ENCODE results near the gene SNX33. TPM values are rescaled to one million over a fixed set of nuclear protein-coding genes. Genes with fewer than 3 reads are reported as not detected.
"Not testable (repeated sequence)": the region's sequence is repeated elsewhere in the genome, so short reads cannot be mapped to it uniquely, and the experiment has no call there.

SNX33 gene
- total and polyA plus RNA-seq, 5 experiments from 2014 or later, result 0.05 to 1.7 (median 0.44) TPM

DNA sequence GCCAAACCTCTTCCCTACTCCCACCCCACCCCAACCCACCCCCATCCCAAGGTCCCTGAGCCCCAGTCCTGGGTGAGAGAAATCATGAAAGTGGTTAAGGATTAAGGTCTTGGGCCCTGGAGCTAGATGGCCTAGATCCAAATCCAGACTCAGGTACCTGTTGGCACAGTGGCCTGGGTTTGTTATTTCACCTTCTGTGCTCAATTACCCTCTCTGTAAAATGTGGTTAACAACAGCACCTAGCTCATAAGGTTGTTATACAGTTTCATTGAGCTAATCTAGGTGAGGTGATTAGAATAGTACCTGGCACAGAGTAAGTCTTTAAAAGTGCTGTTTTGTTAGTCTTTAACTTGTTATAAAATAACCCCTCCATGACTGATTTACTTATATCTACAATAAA is 15.8 kb upstream of the SNX33 start:
- Mint-ChIP-seq H3K9me3 (no peaks in the 10 kb centered on the region), H3K27ac (peak overlapping the region in 1 of 10 donors; percentile 29), H3K4me3 (no peak overlapping the region), H3K4me1 (peaks cover 2 to 15% (median 8%) of the 10 kb centered on the region in 4 donors), H3K27me3 (no peaks in the 10 kb centered on the region), H3K36me3 (peaks cover 0 to 8% (median 0%) of the 10 kb centered on the region in 3 donors)
- POLR2A ChIA-PET, result interaction anchor here (0.6 to 0.7 kb wide), 2 partner anchors 123 to 974 kb away, joined by 4 to 5 read pairs; no protein-coding TSS in a partner anchor
- no peak for ATAC-seq
- DNase-seq, result no peak

- ATAC-seq, DNase-seq, H3K27me3 Mint-ChIP-seq, H3K4me3 Mint-ChIP-seq, H3K27ac Mint-ChIP-seq, H3K9me3 Mint-ChIP-seq: not testable (repeated sequence)
- Mint-ChIP-seq H3K4me1 (peaks cover 11 to 31% (median 27%) of the 10 kb centered on the region in 4 donors), H3K36me3 (peaks cover 0 to 25% (median 4%) of the 10 kb centered on the region in 3 donors)
- POLR2A ChIA-PET, result interaction anchor here (1.1 kb wide), 1 partner anchor 182 kb away, joined by 3 read pairs; the partner anchor contains the start of gene SIN3A
These were observed 13.8 kb upstream of the SNX33 start for GRCh38 chr15:75633922-75634321.

DNA sequence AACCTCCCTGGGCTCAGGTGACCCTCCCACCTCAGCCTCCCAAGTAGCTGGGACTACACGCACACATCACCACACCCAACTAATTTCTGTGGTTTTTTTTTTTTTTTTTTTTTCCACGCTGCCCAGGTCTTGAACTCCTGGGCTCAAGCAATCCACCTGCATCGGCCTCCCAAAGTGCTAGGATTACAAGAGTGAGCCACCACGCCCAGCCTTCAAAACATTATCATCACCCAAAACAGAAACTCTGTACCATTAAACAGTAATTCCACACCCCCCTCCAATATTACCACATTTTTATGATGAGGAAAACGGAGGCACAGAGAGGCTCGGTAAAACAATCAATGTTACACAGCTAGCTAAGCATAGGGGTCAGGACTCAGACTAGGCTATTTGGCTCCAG is 11.7 kb upstream of the SNX33 start:
- ATAC-seq, result no peak
- POLR2A ChIA-PET, result interaction anchor here (0.6 to 7.2 kb wide), 4 partner anchors 10 to 223 kb away, joined by 3 to 207 read pairs (median 6); partner anchors contain the start of genes SIN3A and SNUPN
- no peaks in the 10 kb centered on the region for H3K27me3 Mint-ChIP-seq
- H3K27ac Mint-ChIP-seq, result peak overlapping the region in 3 of 10 donors; percentile 17 to 39 (median 34)
- H3K9me3 Mint-ChIP-seq, result no peaks in the 10 kb centered on the region
- H3K36me3 Mint-ChIP-seq, result peaks cover 0 to 25% (median 4%) of the 10 kb centered on the region in 3 donors
- no peak for DNase-seq
- H3K4me1 Mint-ChIP-seq, result peaks cover 16 to 41% (median 39%) of the 10 kb centered on the region in 4 donors
- H3K4me3 Mint-ChIP-seq, result peak overlapping the region in 1 of 10 donors; percentile 43

DNA sequence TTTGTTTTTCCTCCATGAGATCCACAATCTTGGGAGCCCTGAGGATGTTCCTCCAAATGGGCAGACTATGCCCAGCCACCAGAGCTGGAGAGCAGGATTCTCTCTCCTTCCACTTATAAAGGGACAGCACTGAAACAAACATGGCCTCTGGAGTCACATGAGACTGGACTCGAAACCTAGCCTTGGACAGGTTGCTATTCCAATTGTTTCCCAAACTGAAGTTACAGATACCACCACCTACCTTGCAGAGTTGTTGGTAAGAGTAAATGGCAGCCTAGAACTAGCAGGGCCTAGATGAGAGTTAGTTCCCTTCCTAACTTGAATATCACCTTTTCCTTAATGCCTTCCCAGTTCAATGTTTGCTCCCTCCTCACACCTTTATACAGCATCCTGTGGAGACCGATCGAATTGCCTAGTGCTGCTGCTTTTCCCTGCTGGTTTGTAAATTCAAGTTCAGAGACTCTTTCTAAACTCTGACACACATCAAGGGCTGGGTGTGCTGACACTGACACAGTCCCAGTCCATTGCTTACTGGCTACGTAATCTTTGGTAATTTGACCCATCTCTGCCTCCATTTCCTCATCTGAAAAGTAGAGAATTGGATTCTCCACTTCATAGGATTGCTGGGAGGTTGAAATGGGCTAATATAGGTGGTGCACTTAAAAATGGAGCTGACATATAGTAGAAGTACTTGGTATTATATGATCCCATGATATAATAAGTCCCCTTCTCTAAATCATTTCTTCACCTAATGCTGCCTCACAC is 10.3 kb upstream of the SNX33 start:
- ATAC-seq (no peak), DNase-seq (no peak)
- POLR2A ChIA-PET, result interaction anchor here (0.5 to 7.2 kb wide), 6 partner anchors 9 to 269 kb away, joined by 3 to 207 read pairs (median 9); partner anchors contain the start of genes MAN2C1, SIN3A and SNUPN
- Mint-ChIP-seq H3K9me3 (no peaks in the 10 kb centered on the region), H3K36me3 (peaks cover 0 to 27% (median 4%) of the 10 kb centered on the region in 3 donors), H3K4me3 (peak overlapping the region in 9 of 10 donors; percentile 89 to 96 (median 94)), H3K4me1 (peaks cover 19 to 46% (median 45%) of the 10 kb centered on the region in 4 donors), H3K27ac (peak overlapping the region in 8 of 10 donors; percentile 24 to 97 (median 60)), H3K27me3 (no peaks in the 10 kb centered on the region)

GRCh38 chr15:75639191-75639708 is 8.5 kb upstream of the SNX33 start:
- Mint-ChIP-seq H3K4me3 (peak overlapping the region; percentile 89 to 96 (median 94)), H3K27ac (peak overlapping the region; percentile 49 to 99 (median 96)), H3K4me1 (peaks cover 19 to 47% (median 45%) of the 10 kb centered on the region in 4 donors), H3K36me3 (peaks cover 0 to 27% (median 4%) of the 10 kb centered on the region in 3 donors), H3K27me3 (no peaks in the 10 kb centered on the region), H3K9me3 (no peaks in the 10 kb centered on the region)
- POLR2A ChIA-PET, result interaction anchor here (0.7 to 7.2 kb wide), 29 partner anchors 8 to 1324 kb away, joined by 3 to 207 read pairs (median 5); partner anchors contain the start of genes ARID3B, FBXO22, MAN2C1 and NEIL1
- ATAC-seq (no peak), DNase-seq (peak in 2 of 10 donors; percentile 15 to 17)

GRCh38 chr15:75639709-75640482 is 7.8 kb upstream of the SNX33 start, which contains the start of gene IMP3:
TSS of gene IMP3 (minus strand) at chr15:75640224. CDS start at chr15:75640168, 56 bp downstream.
- ATAC-seq (peak; percentile 89 to 91), DNase-seq (peak; percentile 84 to 95 (median 92))
- peaks cover 19 to 47% (median 45%) of the 10 kb centered on the region in 4 donors for H3K4me1 Mint-ChIP-seq
- peaks cover 0 to 27% (median 4%) of the 10 kb centered on the region in 3 donors for H3K36me3 Mint-ChIP-seq
- POLR2A ChIA-PET, result interaction anchor here (0.7 to 7.2 kb wide), 33 partner anchors 10 to 1325 kb away, joined by 3 to 207 read pairs (median 5); partner anchors contain the start of genes ARID3B, EDC3, FBXO22 and MAN2C1
- H3K27me3 Mint-ChIP-seq, result no peaks in the 10 kb centered on the region
- H3K9me3 Mint-ChIP-seq, result no peaks in the 10 kb centered on the region
- peak within 1 kb of the TSS; percentile 89 to 96 (median 94) for H3K4me3 Mint-ChIP-seq
- peak within 1 kb of the TSS; percentile 49 to 99 (median 96) for H3K27ac Mint-ChIP-seq

DNA sequence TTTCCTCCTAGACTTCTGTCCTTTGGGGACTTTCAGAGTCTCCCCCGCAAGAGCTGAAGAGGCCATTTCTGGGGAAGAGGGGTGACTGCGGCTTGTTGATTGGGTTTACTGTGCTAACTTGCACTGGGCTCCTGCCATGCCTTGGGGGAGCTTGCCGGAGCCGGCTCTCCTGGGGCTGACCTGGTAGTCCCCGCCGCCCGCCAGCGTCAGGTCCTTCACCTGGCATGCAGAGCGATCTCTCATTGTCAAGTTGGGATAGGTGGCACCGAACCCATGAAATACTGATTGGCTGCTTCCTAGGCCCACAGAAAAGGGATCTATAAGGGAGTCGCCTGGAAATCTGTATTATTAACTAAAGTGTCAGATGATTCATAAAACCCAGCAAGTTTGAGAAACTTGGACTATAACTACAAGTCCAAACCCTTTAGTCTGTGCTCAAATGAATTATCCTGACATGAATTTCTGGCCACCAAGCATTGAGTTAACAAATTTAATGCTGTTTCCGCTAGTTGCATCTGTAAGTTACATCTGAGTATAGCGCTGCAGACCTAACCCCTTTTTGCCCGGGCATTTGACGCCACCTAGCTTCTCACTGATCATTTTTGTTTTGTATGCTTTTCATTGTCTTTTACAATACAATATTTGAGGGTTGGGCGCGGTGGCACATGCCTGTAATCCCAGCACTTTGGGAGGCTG is 7.1 kb upstream of the SNX33 start:
- ATAC-seq, result peak; percentile 47 to 48
- H3K4me1 Mint-ChIP-seq, result peaks cover 19 to 46% (median 44%) of the 10 kb centered on the region in 4 donors
- POLR2A ChIA-PET, result interaction anchor here (0.7 to 7.2 kb wide), 30 partner anchors 10 to 1326 kb away, joined by 3 to 207 read pairs (median 5); partner anchors contain the start of genes ARID3B, EDC3, FBXO22 and MAN2C1

DNA sequence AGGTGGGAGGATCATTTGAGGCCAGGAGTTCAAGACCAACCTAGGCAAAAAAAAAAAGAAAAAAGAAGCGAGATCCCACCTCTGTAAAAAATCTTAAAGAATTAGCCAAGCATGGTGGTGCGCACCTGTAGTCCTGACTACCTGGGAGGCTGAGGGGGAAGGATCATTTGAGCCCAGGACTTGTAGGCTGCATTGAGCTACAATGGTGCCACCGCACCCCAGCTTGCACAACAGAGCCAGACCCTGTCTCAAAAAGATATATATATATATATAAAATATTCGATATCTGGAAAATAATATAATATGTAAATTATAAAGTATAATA is 6.6 kb upstream of the SNX33 start:
- POLR2A ChIA-PET, result interaction anchor here (0.6 to 7.2 kb wide), 13 partner anchors 9 to 273 kb away, joined by 3 to 207 read pairs (median 11); partner anchors contain the start of genes MAN2C1, PTPN9, SIN3A and SNUPN
- peak overlapping the region; percentile 89 to 96 (median 94) for H3K4me3 Mint-ChIP-seq

More for the DNA sequence above, 7.1 kb upstream of the SNX33 start:
- Mint-ChIP-seq H3K9me3 (no peaks in the 10 kb centered on the region), H3K4me3 (peak overlapping the region; percentile 89 to 96 (median 94)), H3K27ac (peak overlapping the region; percentile 49 to 99 (median 96)), H3K27me3 (no peaks in the 10 kb centered on the region), H3K36me3 (peaks cover 0 to 27% (median 4%) of the 10 kb centered on the region in 3 donors)
- peak; percentile 23 to 77 (median 61) for DNase-seq

GRCh38 chr15:75641603-75642002 is 6.1 kb upstream of the SNX33 start:
- Mint-ChIP-seq H3K27me3 (no peaks in the 10 kb centered on the region), H3K27ac (peak overlapping the region in 7 of 10 donors; percentile 8 to 92 (median 31)), H3K36me3 (peaks cover 0 to 21% (median 4%) of the 10 kb centered on the region in 3 donors), H3K4me1 (peaks cover 18 to 45% (median 42%) of the 10 kb centered on the region in 4 donors), H3K9me3 (no peaks in the 10 kb centered on the region), H3K4me3 (no peak overlapping the region)
- POLR2A ChIA-PET, result interaction anchor here (0.6 to 7.2 kb wide), 12 partner anchors 9 to 865 kb away, joined by 3 to 207 read pairs (median 8); partner anchors contain the start of genes MAN2C1, SIN3A and SNUPN
- DNase-seq (no peak), ATAC-seq (no peak)

More for the DNA sequence above, 6.6 kb upstream of the SNX33 start:
- ATAC-seq (no peak), DNase-seq (no peak)
- Mint-ChIP-seq H3K36me3 (peaks cover 0 to 24% (median 4%) of the 10 kb centered on the region in 3 donors), H3K9me3 (no peaks in the 10 kb centered on the region), H3K27me3 (no peaks in the 10 kb centered on the region), H3K27ac (peak overlapping the region; percentile 49 to 99 (median 96)), H3K4me1 (peaks cover 17 to 44% (median 39%) of the 10 kb centered on the region in 4 donors)

- Mint-ChIP-seq H3K36me3 (peaks cover 0 to 2% (median 0%) of the 10 kb centered on the region in 3 donors), H3K27me3 (no peaks in the 10 kb centered on the region), H3K4me1 (peaks cover 10 to 28% (median 25%) of the 10 kb centered on the region in 4 donors), H3K4me3 (peak overlapping the region in 1 of 10 donors; percentile 51), H3K9me3 (no peaks in the 10 kb centered on the region), H3K27ac (peak overlapping the region in 7 of 10 donors; percentile 12 to 67 (median 33))
- no peak for DNase-seq
- no peak for ATAC-seq
- POLR2A ChIA-PET, result no interaction called here
These were observed 3.3 kb upstream of the SNX33 start for GRCh38 chr15:75644376-75644775.

Measured in naive thymus-derived CD8-positive, alpha-beta T cell (primary cell).